Liver (tissue), 9 donors: ENCODE measurements around the gene CELSR2. TPM values are rescaled to one million over a fixed set of nuclear protein-coding genes. Genes with fewer than 3 reads are reported as not detected.

Experiments used
- DNase-seq: peaks from one replicate; pipeline ENCODE4 v3.0.0-alpha.2; 2017; ENCODE audit warnings: low spot score
- H3K27ac ChIP-seq, 2 donors: one replicate each; pipeline ENCODE4 v1.7.0; 2013; ENCODE audit warnings: inconsistent platforms in 2 of 2, low read length in 2 of 2, control low read depth in 1 of 2, low read depth in 1 of 2, mild to moderate bottlenecking in 1 of 2
- H3K27me3 ChIP-seq, 4 donors: one replicate each; pipeline versions ENCODE4 v1.6.1 to v1.7.0; 2013; ENCODE audit warnings: low read length in 3 of 4, inconsistent platforms in 1 of 4, mild to moderate bottlenecking in 1 of 4, moderate library complexity in 1 of 4; ENCODE audit not compliant: control insufficient read depth in 4 of 4, insufficient read depth in 4 of 4
- H3K36me3 ChIP-seq, 4 donors: one replicate each; pipeline versions ENCODE4 v1.6.1 to v1.7.0; 2013; ENCODE audit warnings: low read length in 3 of 4, mild to moderate bottlenecking in 3 of 4, low read depth in 1 of 4, moderate library complexity in 1 of 4; ENCODE audit not compliant: control insufficient read depth in 4 of 4, insufficient read depth in 3 of 4
- H3K4me1 ChIP-seq, 4 donors: one replicate each; pipeline versions ENCODE4 v1.6.1 to v1.7.0; 2013; ENCODE audit warnings: low read length in 3 of 4, mild to moderate bottlenecking in 3 of 4, moderate library complexity in 1 of 4; ENCODE audit not compliant: control insufficient read depth in 4 of 4, insufficient read depth in 4 of 4
- H3K4me3 ChIP-seq, 3 donors: one replicate each; pipeline versions ENCODE4 v1.6.1 to v1.7.0; 2013; ENCODE audit warnings: low read length in 3 of 3, control low read depth in 1 of 3, low read depth in 1 of 3, mild to moderate bottlenecking in 1 of 3
- H3K9ac ChIP-seq, 2 donors: one replicate each; pipeline ENCODE4 v1.7.0; 2013; ENCODE audit warnings: low read length in 2 of 2, mild to moderate bottlenecking in 2 of 2, moderate library complexity in 2 of 2, control low read depth in 1 of 2, low read depth in 1 of 2
- H3K9me3 ChIP-seq, 4 donors: one replicate each; pipeline versions ENCODE4 v1.6.1 to v1.7.0; 2013; ENCODE audit warnings: low read length in 3 of 4; ENCODE audit not compliant: control insufficient read depth in 4 of 4
- CTCF ChIP-seq: fragments of 150-350 bp; IDR thresholded peaks from 2 replicates; pipeline ENCODE4 v1.5.1; 2017; ENCODE audit warnings: improper control_type of control experiment, low read depth, low read length; ENCODE audit not compliant: missing input control
- EGR1 ChIP-seq, 2 donors: IDR thresholded peaks; 2 replicates each; pipeline ENCODE4 v1.6.1; 2016 to 2018; ENCODE audit warnings: antibody characterized with exemption in 2 of 2, low read depth in 2 of 2
- FOXA1 ChIP-seq: IDR thresholded peaks from 2 replicates; pipeline ENCODE4 v1.6.1; 2016; ENCODE audit warnings: antibody characterized with exemption
- GABPA ChIP-seq, 2 donors: IDR thresholded peaks in 1 of 2; conservative IDR thresholded peaks in 1 of 2; 2 replicates each; pipeline ENCODE4 v1.6.1; 2016; ENCODE audit warnings: antibody characterized with exemption in 2 of 2, mild to moderate bottlenecking in 1 of 2, moderate library complexity in 1 of 2
- HNF4A ChIP-seq, 2 donors: conservative IDR thresholded peaks; 2 replicates each; pipeline ENCODE4 v1.6.1; 2016; ENCODE audit warnings: antibody characterized with exemption in 2 of 2, mild to moderate bottlenecking in 2 of 2
- HNF4G ChIP-seq: IDR thresholded peaks from 2 replicates; pipeline ENCODE4 v1.6.1; 2016; ENCODE audit warnings: antibody characterized with exemption
- JUND ChIP-seq, 2 donors: IDR thresholded peaks; 2 replicates each; pipeline ENCODE4 v1.6.1; 2016; ENCODE audit warnings: antibody characterized with exemption in 2 of 2
- MAX ChIP-seq: IDR thresholded peaks from 2 replicates; pipeline ENCODE4 v1.6.1; 2016; ENCODE audit warnings: antibody characterized with exemption
- REST ChIP-seq: IDR thresholded peaks from 2 replicates; pipeline ENCODE4 v1.6.1; 2016; ENCODE audit warnings: antibody characterized with exemption, mild to moderate bottlenecking
- RXRA ChIP-seq, 2 donors: IDR thresholded peaks; 2 replicates each; pipeline ENCODE4 v1.6.1; 2017 to 2018; ENCODE audit warnings: antibody characterized with exemption in 2 of 2, mild to moderate bottlenecking in 1 of 2
- SP1 ChIP-seq: IDR thresholded peaks from 2 replicates; pipeline ENCODE4 v1.6.1; 2018; ENCODE audit warnings: antibody characterized with exemption, mild to moderate bottlenecking
- YY1 ChIP-seq: IDR thresholded peaks from 2 replicates; pipeline ENCODE4 v1.6.1; 2016; ENCODE audit warnings: antibody characterized with exemption, mild to moderate bottlenecking
- ZBTB33 ChIP-seq: IDR thresholded peaks from 2 replicates; pipeline ENCODE4 v1.6.1; 2016; ENCODE audit warnings: antibody characterized with exemption
- WGBS: extraction: QIAGEN DNeasy Blood & Tissue Kit; methylation state at CpG from one replicate; pipeline ENCODE4 v1.1.7; 2013; 5-methylcytosine and 5-hydroxymethylcytosine counted together
- polyA plus RNA-seq, 2 donors: library from polyadenylated mRNA; stranded (reverse) in 1 of 2; unstranded in 1 of 2; fragments of 200-250 nt in 1 of 2; fragments of >200 nt in 1 of 2; fragmentation: Nextera tagmentation in 1 of 2; extraction: Ambion mirVana in 1 of 2; gene quantifications; one replicate each; pipeline versions ENCODE4 v1.2.1 to v1.2.3, GENCODE V29; 2013 to 2015
- total RNA-seq, 2 donors: library from RNA; depleted of rRNA; stranded (reverse); fragments of >200 nt; gene quantifications; one replicate each; pipeline ENCODE4 v1.2.3, GENCODE V29; 2014
- donor health status: healthy.
- donor health status: healthy.
- donor health status: healthy.
- donor health status: healthy.
- donor health status: healthy.

The CELSR2 gene
- total and polyA plus RNA-seq, 4 donors, result 0.73 to 1.6 (median 1.2) TPM

- Histone ChIP-seq H3K9ac (no peak overlapping the region), H3K36me3 (peaks cover 11 to 44% (median 36%) of the 10 kb centered on the region in 4 donors), H3K27ac (no peak overlapping the region), H3K27me3 (no peaks in the 10 kb centered on the region), H3K9me3 (no peaks in the 10 kb centered on the region), H3K4me1 (peaks cover 0 to 5% (median 1%) of the 10 kb centered on the region in 4 donors), H3K4me3 (no peak overlapping the region)
- no peak for TF ChIP-seq YY1
- TF ChIP-seq HNF4G, result no peak
- no peak for TF ChIP-seq MAX
- TF ChIP-seq EGR1 (IDR thresholded peaks at IDR 0.05; ENCODE audit: low read depth in 2 of 2), result no peak
- TF ChIP-seq SP1, result no peak
- no peak for TF ChIP-seq REST
- no peak for TF ChIP-seq JUND (IDR thresholded peaks at IDR 0.05)
- TF ChIP-seq GABPA (IDR thresholded peaks at IDR 0.05 in 1 of 2, conservative IDR thresholded peaks at IDR 0.05 in 1 of 2), result no peak
- TF ChIP-seq HNF4A (conservative IDR thresholded peaks at IDR 0.05), result no peak
- TF ChIP-seq ZBTB33, result no peak
- TF ChIP-seq CTCF, result no peak
- no peak for TF ChIP-seq RXRA (IDR thresholded peaks at IDR 0.05)
- WGBS, result 94% methylated on average over 3 of the region's 3 CpGs
- DNase-seq, result no peak
Observed at GRCh38 chr1:109228167-109228566, 21.2 kb upstream of the CELSR2 start.

GRCh38 chr1:109229531-109230127 lies 19.7 kb upstream of the CELSR2 start:
- Histone ChIP-seq H3K4me3 (no peak overlapping the region), H3K27ac (no peak overlapping the region), H3K4me1 (peaks cover 0 to 5% (median 1%) of the 10 kb centered on the region in 4 donors), H3K9ac (no peak overlapping the region), H3K27me3 (no peaks in the 10 kb centered on the region), H3K9me3 (no peaks in the 10 kb centered on the region), H3K36me3 (peaks cover 10 to 44% (median 37%) of the 10 kb centered on the region in 4 donors)
- TF ChIP-seq SP1 (no peak), HNF4G (no peak), CTCF (no peak), MAX (no peak), EGR1 (IDR thresholded peaks at IDR 0.05; ENCODE audit: low read depth in 2 of 2) (no peak), FOXA1 (no peak), YY1 (no peak), REST (no peak)
- no peak for DNase-seq
- WGBS, result 90% methylated on average over 13 of the region's 13 CpGs
